Hepatocyte (in vitro differentiated cells): ENCODE measurements around the gene FOLR3. TPM values are rescaled to one million over a fixed set of nuclear protein-coding genes. Genes with fewer than 3 reads are reported as not detected.
"Not testable (repeated sequence)": the region's sequence is repeated elsewhere in the genome, so short reads cannot be mapped to it uniquely, and the experiment has no call there.

ENCODE experiments used
- DNase-seq: peaks from one replicate; pipeline ENCODE4 v3.0.0-alpha.2; 2016; ENCODE audit warnings: low spot score
- H2AFZ ChIP-seq: fragments of 200-600 bp; sonication (generic); 2 replicates; pipeline ENCODE4 v1.6.0; 2016; ENCODE audit warnings: antibody characterized with exemption, mild to moderate bottlenecking
- H3K27ac ChIP-seq: fragments of 200-600 bp; sonication (generic); 2 replicates; pipeline ENCODE4 v1.5.1; 2016; ENCODE audit warnings: mild to moderate bottlenecking
- H3K27me3 ChIP-seq: fragments of 200-600 bp; sonication (generic); 2 replicates; pipeline ENCODE4 v1.6.1; 2016
- H3K36me3 ChIP-seq: fragments of 200-600 bp; sonication (generic); replicated peaks from 2 replicates; pipeline ENCODE4 v1.5.1; 2016; ENCODE audit warnings: low read depth; ENCODE audit not compliant: insufficient read depth
- H3K4me1 ChIP-seq: fragments of 200-600 bp; sonication (generic); 2 replicates; pipeline ENCODE4 v1.5.1; 2016; ENCODE audit warnings: mild to moderate bottlenecking, moderate library complexity; ENCODE audit not compliant: insufficient read depth
- H3K4me2 ChIP-seq: fragments of 200-600 bp; sonication (generic); 2 replicates; pipeline ENCODE4 v1.6.0; 2016
- H3K4me3 ChIP-seq: fragments of 200-600 bp; sonication (generic); 2 replicates; pipeline ENCODE4 v1.5.1; 2016; ENCODE audit warnings: mild to moderate bottlenecking
- H3K79me2 ChIP-seq: fragments of 200-600 bp; sonication (generic); 2 replicates; pipeline ENCODE4 v1.6.0; 2017; ENCODE audit warnings: mild to moderate bottlenecking
- H3K9me2 ChIP-seq: fragments of 200-600 bp; sonication (generic); replicated peaks from 2 replicates; pipeline ENCODE4 v1.6.0; 2017; ENCODE audit warnings: mild to moderate bottlenecking; ENCODE audit not compliant: insufficient read depth
- H3K9me3 ChIP-seq: fragments of 200-600 bp; sonication (generic); 2 replicates; pipeline ENCODE4 v1.5.1; 2016; ENCODE audit warnings: low read depth, mild to moderate bottlenecking
- H4K20me1 ChIP-seq: fragments of 200-600 bp; sonication (generic); 2 replicates; pipeline ENCODE4 v1.6.0; 2016; ENCODE audit warnings: mild to moderate bottlenecking; ENCODE audit not compliant: insufficient read depth, poor library complexity, severe bottlenecking
- CTCF ChIP-seq: fragments of 200-600 bp; sonication (generic); IDR thresholded peaks from 2 replicates; pipeline ENCODE4 v1.5.1; 2016; ENCODE audit warnings: antibody characterized with exemption, mild to moderate bottlenecking; ENCODE audit not compliant: poor library complexity
- EZH2 ChIP-seq: fragments of 200-600 bp; sonication (generic); IDR thresholded peaks from 2 replicates; pipeline ENCODE4 v1.6.1; 2016; ENCODE audit warnings: antibody characterized with exemption, mild to moderate bottlenecking, borderline replicate concordance
- EZH2phosphoT487 ChIP-seq: fragments of 200-600 bp; sonication (generic); IDR thresholded peaks from one replicate; pipeline ENCODE4 v1.6.1; 2018; ENCODE audit warnings: antibody characterized with exemption, mild to moderate bottlenecking, low read depth, moderate library complexity; ENCODE audit not compliant: unreplicated experiment, severe bottlenecking
- WGBS: methylation state at CpG from one replicate; pipeline ENCODE4 v1.1.6; 2016; ENCODE audit warnings: low lambda C conversion rate; ENCODE audit errors: missing lambda C conversion rate; 5-methylcytosine and 5-hydroxymethylcytosine counted together
- polyA plus RNA-seq: library from polyadenylated mRNA; unstranded; fragments of >200 nt; fragmentation: Nextera tagmentation; extraction: Ambion mirVana; gene quantifications from 2 replicates; pipeline ENCODE4 v1.2.1, GENCODE V29; 2016
- total RNA-seq: library from RNA; depleted of rRNA; stranded (reverse); fragments of >200 nt; gene quantifications from 2 replicates; pipeline ENCODE4 v1.2.3, GENCODE V29; 2014

FOLR3 gene
- total and polyA plus RNA-seq, 2 experiments from 2014 or later = not detected

GRCh38 chr11:72179049-72179803 lies 43.7 kb downstream of the FOLR3 start:
- no peak for TF ChIP-seq EZH2phosphoT487
- no peak for TF ChIP-seq CTCF
- TF ChIP-seq EZH2 = no peak
- no peak overlapping the region for H2AFZ ChIP-seq
- H3K4me2 ChIP-seq = no peak overlapping the region
- no peak overlapping the region for H3K4me3 ChIP-seq
- no peaks in the 10 kb centered on the region for H3K4me1 ChIP-seq
- no peaks in the 10 kb centered on the region for H3K79me2 ChIP-seq
- H4K20me1 ChIP-seq = no peaks in the 10 kb centered on the region
- H3K27ac ChIP-seq = no peak overlapping the region
- no peaks in the 10 kb centered on the region for H3K9me3 ChIP-seq
- H3K36me3 ChIP-seq = no peaks in the 10 kb centered on the region
- no peaks in the 10 kb centered on the region for H3K9me2 ChIP-seq
- H3K27me3 ChIP-seq = no peaks in the 10 kb centered on the region
- no peak for DNase-seq
- WGBS = 81% methylated on average over 7 of the region's 7 CpGs

- Histone ChIP-seq H3K9me2 (no peaks in the 10 kb centered on the region), H3K36me3 (no peaks in the 10 kb centered on the region), H2AFZ (no peak overlapping the region), H3K9me3 (no peaks in the 10 kb centered on the region), H3K4me3 (no peak overlapping the region), H3K27ac (no peak overlapping the region), H3K27me3 (no peaks in the 10 kb centered on the region), H3K4me2 (no peak overlapping the region), H3K4me1 (no peaks in the 10 kb centered on the region), H4K20me1 (no peaks in the 10 kb centered on the region), H3K79me2 (no peaks in the 10 kb centered on the region)
- DNase-seq = no peak
- WGBS = 90% methylated on average over 4 of the region's 4 CpGs
- TF ChIP-seq CTCF (no peak), EZH2 (no peak), EZH2phosphoT487 (no peak)
Observed at GRCh38 chr11:72179804-72180396, 44.4 kb downstream of the FOLR3 start.

GRCh38 chr11:72180892-72181552 lies 45.5 kb downstream of the FOLR3 start:
- H4K20me1 ChIP-seq, H3K9me2 ChIP-seq, H3K4me2 ChIP-seq, H3K79me2 ChIP-seq, DNase-seq, H3K4me1 ChIP-seq, H3K27me3 ChIP-seq, H3K4me3 ChIP-seq, H3K9me3 ChIP-seq, H3K36me3 ChIP-seq, H3K27ac ChIP-seq, H2AFZ ChIP-seq: not testable (repeated sequence)
- WGBS = 43% methylated on average over 6 of the region's 7 CpGs

GRCh38 chr11:72181553-72181958 lies 46.0 kb downstream of the FOLR3 start:
- H2AFZ ChIP-seq, H3K9me3 ChIP-seq, H3K4me2 ChIP-seq, H3K79me2 ChIP-seq, H3K27ac ChIP-seq, H4K20me1 ChIP-seq, H3K27me3 ChIP-seq, H3K36me3 ChIP-seq, H3K4me3 ChIP-seq, H3K9me2 ChIP-seq, H3K4me1 ChIP-seq: not testable (repeated sequence)
- peak; percentile 30 for TF ChIP-seq CTCF
- DNase-seq = peak; percentile 37
- 66% methylated on average over 3 of the region's 3 CpGs for WGBS
